Measurements from ENCODE around the gene CYTH1.
A peak's percentile ranks its signal among the peaks of the same experiment; 100 is the strongest.

GRCh38 chr17:78798695-78799559 lies 16.9 kb upstream of the CYTH1 start:
- TF ChIP-seq CTCF (IDR thresholded peaks at IDR 0.05; ENCODE audit: borderline replicate concordance, extremely low read depth, low read length, poor library complexity, severe bottlenecking) (peak; percentile 50), EZH2 (IDR thresholded peaks at IDR 0.05; ENCODE audit: borderline replicate concordance, low read depth, low read length, severe bottlenecking) (no peak)

Measured in DND-41 (cell line).